Measurements from ENCODE around the gene GPRC5B. TPM values are rescaled to one million over a fixed set of nuclear protein-coding genes. Genes with fewer than 3 reads are reported as not detected.

Gene GPRC5B
- total RNA-seq, 1 experiment from 2014 or later, result 1.3 TPM

DNA sequence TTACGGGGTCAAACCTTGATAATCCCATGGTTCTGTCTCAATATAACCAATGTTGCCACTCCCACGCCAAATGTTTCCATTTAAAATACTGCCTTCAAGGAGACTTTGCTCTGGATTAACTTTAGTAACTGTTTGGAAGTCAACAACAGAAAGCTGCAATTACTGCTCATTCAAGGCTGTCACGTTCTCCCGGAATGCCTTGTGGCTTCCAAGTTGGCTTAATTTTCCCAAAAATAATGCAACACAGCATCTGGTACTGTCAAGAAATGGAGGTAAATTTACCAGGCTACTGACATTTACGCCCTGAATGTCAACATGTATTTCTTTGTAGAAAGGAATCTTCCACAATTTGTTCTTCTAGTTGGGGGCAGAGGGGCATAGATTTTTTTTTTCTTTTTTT lies 38.2 kb downstream of the GPRC5B start:
- no peak for DNase-seq (ENCODE audit: low read depth)

DNA sequence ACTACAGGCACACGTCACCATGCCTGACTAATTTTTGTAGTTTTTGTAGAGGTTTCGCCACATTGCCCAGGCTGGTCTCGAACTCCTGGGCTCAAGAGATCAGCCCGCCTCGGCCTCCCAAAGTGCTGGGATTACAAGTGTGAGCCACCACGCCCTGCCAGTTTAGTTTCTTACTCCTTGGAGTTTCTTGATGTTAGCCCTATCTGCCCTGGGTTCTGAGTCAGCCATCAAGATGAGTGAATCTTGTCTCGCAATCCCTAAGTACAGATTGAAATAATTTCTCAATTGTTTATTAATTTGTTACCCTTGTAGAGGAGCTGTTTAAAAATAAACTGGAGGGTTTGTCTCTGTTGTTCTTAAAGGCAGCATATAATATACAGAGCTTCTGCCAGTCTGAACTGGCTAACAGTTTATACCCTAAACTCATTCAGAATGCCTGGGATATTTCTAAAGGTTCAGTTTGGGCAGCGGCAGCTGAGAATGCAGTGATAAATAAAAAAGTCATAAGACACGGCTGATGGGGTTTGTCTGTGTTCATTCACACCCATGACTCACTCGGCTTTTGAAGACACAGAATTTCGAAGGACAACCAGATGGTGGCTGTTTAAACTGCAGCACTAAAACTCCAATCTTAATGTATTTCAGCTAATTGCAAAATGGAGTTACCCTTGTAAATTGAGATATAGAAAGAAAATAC lies 39.6 kb downstream of the GPRC5B start:
- DNase-seq (ENCODE audit: low read depth), result peak; percentile 50

DNA sequence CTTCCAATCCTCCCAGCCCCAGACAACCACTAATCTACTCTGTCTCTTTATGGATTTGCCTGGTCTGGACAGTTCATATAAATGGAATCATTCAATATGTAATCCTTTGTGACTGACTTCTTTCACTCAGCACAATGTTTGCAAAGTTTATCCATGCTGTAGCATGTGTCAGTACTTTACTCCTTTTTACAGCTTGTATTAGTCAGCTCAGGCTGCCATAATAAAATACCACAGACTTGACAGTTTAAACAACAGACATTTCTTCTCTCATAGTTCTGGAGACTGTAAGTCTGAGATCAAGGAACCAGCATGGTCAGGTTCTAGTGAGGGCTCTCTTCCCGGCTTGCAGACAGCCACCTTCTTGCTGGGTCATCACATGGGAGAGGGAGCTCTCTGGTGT lies 41.3 kb downstream of the GPRC5B start:
- no peak for DNase-seq (ENCODE audit: low read depth)

DNA sequence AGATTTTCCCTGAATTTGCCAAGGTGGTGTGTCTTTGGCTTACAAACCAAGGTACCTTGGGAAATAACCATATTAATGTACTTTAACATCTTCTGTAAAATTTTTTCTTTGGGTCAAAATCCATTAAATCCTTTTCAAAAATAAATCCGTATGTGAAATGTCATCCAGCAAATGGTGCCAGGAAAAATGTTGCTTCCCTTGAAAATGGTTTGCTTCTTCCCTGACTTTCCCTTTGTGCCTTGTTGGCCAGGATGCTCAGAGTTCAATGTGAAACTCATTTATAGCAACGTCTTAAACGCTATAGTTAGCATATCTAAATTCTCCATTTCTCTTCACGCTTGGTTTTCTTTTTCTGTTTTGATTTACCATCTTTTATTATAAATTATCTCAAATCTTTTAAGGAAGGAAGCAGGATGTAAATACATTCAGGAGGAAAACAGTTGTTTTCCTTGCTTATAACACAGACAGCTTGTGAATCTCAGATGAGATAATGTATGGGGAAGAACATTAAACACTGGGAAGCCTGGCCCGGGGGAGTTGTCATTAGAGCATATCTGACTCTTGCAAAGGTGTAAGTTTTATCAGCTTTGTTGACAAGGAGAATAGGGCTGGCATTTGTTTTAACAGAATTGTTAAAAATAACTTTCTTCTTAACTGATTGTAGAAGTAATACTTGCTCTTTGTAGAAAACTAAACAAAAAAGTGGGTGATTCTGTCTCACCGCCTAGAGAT lies 42.1 kb downstream of the GPRC5B start:
- no peak for DNase-seq (ENCODE audit: low read depth)

DNA sequence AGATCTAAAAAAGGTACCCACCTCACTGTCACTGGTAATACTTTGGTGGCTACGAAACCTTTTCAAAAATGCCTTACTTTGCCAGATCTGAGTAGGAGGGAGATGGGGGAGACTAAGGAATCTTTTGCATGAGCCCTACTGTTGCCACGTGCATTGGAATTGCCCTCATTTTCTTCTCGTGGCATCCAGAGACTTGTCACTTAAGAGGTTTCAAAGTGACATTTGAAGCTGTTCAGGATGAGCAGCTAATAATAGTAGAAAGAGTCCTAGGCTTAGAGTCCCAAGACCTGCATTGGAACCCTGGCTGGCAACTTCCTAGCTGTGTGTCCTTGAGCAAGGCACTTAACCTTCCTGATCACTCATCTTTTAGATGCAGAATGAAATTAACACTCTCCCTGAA lies 43.5 kb downstream of the GPRC5B start:
- DNase-seq (ENCODE audit: low read depth), result no peak

DNA sequence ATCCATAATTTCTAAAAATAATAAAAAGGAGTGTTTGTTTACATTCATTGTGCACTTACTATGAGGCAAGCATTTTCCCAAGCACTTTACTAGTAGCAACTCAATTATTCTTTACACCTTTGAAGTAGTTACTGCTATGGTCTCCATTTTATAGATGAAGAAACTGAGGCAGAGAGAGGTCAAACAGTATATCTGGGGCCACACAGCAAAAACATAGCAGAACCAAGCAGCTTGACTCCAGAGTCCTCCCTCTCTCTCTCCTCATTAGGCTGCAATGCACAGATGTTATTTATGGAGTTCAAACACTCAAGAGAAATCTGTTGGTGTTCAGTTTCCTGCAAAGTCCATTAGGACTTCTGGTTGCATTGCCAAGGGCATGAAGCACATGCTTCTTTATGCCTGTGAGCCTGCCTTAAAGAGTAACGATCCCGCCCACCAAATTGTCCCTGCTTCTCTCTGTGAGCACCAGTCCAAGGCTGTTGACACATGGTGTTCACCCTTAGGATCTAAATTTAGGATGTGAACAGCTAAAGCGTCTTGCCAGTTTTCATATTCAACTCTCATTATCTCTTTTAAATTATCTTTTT lies 44.0 kb downstream of the GPRC5B start:
- DNase-seq (ENCODE audit: low read depth), result no peak

DNA sequence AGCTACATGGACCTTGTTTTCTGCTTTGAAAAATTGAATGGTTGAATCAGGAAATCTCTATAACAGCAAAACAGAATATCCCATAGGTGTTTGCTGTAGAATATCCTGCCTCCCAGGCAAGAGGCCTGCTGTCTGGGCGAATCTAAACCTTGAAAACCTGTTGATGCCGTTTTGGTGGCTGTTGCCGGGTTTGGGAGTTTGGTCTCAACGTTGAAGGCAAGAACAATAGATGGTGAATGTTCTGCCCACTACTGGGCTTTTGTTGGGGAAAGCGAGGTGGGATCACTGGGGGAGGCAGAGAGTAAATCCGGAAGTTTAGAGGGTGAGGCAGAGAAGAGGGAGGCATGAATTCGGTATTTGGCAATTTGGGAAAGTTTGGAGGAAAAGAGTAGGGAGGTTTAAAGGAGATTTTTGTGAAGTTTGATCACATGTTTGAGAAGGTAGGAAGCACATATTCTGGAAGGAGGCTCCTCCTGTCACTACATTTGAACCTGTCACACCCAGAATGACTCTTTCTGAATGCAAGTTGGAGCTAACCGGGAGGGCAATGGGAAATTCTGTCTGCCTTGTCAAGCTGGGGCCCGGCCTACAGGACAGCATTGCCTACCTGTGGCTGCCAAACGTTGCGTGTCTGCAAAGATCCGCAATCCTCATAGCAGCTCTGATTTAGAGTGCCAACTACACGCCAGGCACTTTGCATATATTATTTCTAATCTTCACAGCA lies 46.5 kb downstream of the GPRC5B start:
- DNase-seq (ENCODE audit: low read depth), result no peak

DNA sequence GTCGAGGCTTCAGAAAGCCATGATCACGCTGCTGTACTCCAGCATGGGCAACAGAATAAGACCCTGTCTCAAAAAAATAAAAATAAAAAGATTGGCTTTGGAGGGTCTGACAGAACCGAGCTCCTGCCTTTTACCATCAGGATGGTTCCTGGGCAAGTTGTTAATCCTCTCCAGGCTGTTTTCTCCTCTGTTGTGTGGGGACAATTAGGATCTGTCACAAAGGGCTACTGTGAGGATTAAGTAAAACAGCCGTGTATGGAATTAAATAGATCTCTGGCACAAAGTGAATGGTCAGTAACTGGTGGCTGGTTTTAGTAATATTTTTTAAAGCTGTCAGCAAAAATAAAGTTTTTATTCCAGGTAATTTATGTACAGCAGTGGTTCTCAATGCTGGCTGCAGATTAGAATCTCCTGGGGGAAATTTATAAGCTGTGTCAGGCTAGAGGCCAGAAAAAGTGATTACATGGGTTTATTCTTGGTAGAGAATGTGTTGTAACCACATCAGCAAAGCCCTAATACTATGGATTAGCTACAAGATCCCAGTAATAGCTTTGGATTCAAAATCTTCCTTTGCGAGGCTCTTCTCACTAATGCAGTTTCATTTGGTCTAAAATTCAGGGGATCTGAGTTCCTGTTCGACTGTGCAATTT lies 47.2 kb downstream of the GPRC5B start:
- DNase-seq (ENCODE audit: low read depth), result no peak

DNA sequence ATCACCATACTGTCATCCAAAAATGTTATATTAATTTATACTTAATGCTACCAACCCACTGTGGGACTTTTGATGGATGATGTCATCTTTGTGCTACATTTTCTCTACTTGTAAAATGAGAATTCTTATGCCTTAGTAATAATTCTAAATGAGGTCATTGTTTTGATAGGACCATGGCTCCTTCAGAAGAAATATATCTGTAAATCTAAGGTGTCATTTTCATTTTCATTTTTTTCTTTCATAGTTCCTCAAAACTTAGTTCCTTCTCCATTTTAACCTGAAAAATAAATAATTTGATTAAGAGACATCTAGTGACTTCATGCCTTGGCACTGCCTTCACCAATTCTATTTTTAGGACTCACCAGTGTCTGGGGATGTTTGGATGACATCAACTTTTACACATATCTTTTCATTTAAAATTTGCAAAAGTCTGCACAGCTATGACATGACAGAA lies 48.7 kb downstream of the GPRC5B start:
- DNase-seq (ENCODE audit: low read depth), result no peak

DNA sequence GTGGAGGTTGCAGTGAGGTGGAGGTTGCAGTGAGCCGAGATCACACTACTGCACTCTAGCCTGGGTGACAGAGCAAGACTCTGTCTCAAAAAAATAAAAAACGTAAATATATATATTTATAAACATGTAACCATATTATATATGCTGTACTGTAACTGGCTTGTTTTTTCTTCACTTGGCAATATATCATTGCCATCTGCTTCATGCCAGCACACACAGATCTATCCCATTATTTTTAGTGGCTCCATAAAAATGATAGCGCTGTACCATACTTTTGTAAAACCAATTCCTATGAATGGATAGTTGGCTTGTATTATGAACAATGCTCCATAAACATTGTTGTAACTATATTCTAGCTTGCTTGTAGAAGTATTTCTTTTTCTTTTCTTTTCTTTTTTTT lies 49.5 kb downstream of the GPRC5B start:
- no peak for DNase-seq (ENCODE audit: low read depth)

DNA sequence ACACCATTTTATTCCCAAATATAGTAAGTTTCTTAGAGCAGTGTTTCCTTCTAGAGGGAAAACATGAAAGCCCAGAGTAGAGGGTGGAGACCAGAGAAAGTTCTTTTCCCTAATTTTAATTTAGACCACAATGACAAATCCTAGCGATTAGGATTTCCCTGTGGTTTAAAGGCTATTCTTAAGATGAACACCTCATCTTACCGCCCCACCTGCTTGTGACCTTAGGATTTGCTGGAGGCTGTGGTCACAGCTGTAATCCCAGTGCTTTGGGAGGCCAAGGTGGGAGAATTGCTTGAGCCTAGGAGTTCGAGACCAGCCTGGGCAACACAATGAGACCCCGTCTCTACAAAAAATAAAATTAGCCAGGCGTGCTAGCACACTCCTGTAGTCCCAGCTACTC lies 51.1 kb downstream of the GPRC5B start:
- DNase-seq (ENCODE audit: low read depth), result no peak

DNA sequence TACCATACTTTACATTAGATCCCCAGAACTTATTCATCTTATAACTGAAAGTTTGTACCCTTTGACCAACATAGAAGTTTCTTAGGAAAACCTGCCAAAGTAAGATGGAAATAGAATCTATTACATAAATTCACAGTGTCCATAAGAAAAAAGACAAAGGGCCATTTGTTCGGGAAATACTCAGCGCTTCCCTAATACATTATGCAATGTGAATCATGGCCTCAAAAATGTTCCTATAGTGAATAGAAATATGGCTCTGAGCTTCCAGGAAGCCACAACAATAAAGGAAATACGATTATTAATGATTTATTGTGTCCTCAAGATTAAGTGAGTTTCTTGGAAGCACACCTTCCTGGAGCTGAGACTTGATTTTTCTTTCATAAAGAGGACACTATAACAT lies 51.5 kb downstream of the GPRC5B start:
- no peak for DNase-seq (ENCODE audit: low read depth)

DNA sequence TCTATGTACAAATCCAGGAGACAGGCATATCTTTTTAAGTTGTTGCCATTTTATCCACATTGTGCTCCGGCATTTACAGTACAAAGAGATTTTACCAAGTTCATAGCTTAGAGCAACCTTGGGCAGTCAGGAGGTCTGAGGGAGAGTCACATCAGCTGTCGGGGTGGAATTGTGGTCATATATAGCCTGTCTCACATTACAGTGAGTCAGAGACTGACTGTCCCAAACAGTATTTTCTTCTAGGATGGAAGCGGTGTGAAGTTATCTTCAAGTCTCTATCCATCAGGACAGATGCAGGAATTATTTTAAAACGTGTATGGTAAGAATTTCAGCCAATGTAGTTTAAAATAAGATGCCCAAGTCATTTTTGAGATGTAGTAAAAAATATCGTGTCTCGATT lies 53.0 kb downstream of the GPRC5B start:
- peak; percentile 73 for DNase-seq (ENCODE audit: low read depth)

DNA sequence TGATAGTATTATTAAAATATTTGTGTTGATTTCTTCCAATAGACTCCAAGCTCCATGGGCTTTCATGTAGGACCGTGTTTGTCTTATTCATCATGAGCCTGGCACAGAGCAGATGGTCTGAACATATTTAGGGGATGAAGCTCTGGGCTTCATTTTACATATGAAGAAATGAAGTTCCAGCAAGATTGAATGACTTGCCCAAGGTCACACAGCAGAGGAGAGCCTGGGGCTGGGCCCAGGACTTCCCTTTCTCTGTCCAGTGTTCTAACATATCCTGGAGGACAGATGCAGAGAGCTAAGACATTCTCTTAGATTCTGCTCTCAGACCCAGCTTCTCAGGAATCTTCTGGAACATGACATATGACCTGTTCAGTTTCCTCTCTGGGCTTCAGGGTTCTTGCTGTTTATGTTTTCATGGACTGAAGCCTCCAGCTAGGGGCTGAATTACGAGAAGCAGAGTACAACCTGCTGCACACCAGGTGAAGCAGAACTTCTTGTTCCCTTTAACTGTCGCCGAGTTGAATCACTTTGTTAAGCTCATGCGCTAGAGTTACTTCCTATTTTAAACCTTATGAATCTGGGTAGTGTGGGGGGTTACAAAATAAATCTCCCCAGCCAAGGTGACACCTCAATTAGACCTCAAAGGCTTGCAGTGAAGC lies 53.6 kb downstream of the GPRC5B start:
- DNase-seq (ENCODE audit: low read depth), result no peak

DNA sequence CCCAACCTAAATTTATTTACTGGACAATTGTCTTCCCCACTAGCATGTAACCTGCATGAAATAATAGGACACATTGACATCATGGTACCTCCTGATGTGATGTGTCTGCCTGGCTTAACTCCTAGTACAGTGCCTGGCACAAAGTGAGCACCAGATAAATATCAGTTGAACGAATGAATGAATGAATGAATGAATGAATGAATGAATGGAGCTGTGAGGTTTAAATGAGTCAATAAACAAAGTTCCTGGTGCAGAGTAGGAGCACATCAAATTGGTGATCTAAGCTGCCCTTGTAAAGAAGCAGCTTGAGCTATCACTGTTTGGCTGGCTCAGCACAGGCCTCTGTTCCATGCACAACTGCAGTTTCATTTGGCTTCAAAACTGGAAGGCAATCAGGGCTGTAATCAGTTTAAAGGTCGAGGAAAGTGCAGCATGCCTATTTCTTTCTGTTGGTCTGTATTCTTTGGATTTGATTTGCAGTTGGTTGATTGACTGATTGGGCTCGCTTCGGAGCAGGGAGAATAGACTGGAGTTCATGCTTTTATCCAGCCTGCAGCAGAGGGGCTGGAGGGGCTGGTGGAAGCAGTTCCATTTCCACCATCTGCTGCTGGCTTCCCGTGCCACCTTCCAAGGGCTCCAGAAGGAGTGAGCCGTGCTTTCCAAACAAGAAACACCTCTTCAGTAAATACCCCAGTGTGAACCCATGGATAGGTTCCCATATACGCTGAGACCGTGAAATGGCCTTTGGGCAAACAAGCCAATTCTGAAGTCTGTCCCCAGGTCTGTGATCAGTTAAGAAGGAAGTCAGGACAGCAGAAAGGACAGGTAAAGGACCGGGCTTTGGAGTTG lies 54.6 kb downstream of the GPRC5B start:
- DNase-seq (ENCODE audit: low read depth), result no peak

DNA sequence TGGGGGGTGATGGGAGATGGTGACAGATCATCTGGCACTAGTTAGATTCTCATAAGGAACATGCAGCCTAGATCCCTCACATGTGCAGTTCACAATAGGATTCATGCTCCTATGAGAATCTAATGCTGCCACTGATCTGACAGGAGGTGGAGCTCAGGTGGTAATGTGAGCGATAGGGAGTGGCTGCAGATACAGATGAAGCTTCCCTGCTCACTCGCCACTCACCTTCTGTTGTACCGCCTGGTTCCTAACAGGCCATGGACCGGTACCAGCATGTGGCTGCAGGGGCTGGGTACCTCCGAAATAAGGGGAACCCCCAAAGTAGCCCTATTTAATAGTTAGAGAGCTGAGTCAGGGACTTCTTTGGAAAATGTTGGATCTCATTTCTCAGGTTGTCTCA lies 60.4 kb downstream of the GPRC5B start:
- DNase-seq (ENCODE audit: low read depth), result no peak

DNA sequence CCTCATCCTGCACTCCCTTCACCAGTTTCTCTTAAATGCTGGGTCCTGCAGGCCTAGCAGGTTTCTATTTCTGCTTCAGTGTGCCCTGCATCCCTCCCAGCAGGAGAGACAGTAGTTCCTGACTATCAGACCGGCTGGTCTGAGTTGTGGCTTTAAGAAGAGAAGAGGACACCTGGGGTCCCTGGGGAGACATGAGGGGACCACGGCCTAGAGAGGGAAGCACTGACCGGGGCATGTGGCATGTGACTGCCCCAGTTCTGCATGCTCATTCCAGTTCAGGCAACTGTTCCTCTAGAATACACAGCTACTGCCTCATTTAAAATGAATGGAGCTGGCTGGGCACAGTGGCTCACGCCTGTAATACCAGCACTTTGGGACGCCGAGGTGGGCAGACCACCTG lies 61.3 kb downstream of the GPRC5B start:
- no peak for DNase-seq (ENCODE audit: low read depth)

DNA sequence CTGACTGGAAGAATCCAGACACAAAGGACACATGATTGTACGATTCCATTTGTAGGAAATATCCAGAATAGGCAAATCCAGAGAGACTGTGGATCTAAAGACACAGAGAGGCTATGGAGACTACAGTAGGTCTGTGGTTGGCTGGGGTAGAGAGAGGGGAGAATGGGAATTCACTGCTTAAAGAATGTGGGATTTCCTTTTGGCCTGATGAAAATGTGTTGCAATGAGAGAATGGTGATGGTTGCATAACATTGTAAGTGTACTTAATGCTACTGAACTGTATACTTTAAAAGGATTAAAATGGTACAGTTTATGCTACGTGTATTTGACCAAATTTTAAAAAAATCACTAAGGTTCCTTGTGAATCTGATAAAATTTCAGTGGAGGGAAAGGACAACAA lies 62.1 kb downstream of the GPRC5B start:
- no peak for DNase-seq (ENCODE audit: low read depth)

DNA sequence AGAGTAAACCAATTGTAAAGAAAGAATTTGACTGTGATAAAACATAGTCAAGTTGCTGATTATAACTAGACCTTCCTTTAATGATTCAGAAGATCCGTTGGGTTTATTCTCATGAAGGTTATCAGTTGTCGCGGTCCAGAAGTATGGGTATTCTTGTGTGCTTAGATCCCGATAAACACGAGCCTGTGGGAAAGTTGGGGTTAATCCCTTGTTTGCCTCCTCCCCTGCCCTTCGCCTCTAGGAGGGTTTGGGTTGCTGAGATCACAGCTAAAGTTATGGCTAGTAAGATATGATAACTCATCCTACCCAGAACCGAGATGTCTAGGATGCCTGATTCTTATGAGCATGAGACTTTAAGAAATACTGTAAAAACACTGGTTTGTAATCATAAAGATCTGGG lies 66.8 kb downstream of the GPRC5B start:
- no peak for DNase-seq (ENCODE audit: low read depth)

DNA sequence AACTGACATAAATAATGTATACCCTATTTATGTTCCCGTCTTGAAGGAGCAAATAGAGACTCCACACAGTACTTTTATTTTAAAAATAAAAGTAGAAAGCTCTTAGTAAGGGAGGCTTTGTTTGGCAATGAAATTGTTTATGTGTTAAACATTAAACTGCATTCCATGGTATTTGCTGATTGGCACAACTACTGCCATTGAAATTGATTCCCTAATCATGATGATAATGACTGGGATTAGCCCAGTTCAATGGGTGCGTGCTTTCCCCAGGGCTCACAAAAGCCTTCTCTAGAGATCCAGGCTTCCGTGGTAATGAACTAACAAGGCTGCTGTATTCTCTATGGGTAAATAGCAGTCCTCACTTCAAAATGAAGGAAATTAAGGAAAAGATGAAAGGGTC lies 67.5 kb downstream of the GPRC5B start:
- no peak for DNase-seq (ENCODE audit: low read depth)

DNA sequence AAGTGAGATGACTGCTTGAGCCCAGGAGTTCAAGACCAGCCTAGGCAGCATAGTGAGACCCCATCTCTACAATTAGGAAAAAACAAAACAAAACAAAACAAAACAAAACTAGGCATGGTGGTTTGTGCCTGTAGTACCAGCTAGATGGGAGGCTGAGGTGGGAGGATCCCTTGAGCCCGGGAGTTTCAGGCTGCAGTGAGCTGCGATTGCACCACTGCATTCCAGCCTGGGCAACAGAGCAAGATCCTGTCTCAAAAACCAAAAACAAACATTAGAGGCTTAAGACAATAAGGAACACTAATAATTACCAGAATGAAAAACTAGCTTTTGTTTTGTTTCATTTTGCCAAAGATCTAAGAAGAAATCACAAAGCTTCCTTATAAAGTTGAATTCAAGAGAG lies 69.2 kb downstream of the GPRC5B start:
- DNase-seq (ENCODE audit: low read depth), result no peak
